H9 (cell line): ENCODE measurements around the gene ROBO1. TPM values are rescaled to one million over a fixed set of nuclear protein-coding genes. Genes with fewer than 3 reads are reported as not detected.

ENCODE experiments used
- DNase-seq: peaks from one replicate; pipeline ENCODE4 v3.0.0-alpha.2; 2017
- H2AFZ ChIP-seq: one replicate; pipeline ENCODE4 v1.6.1; 2013; ENCODE audit warnings: mild to moderate bottlenecking, low read length, control low read depth, moderate library complexity
- H2AK5ac ChIP-seq: 2 replicates; pipeline ENCODE4 v1.6.1; 2013; ENCODE audit warnings: low read length, control low read depth, mixed read lengths; ENCODE audit not compliant: insufficient read length
- H2BK120ac ChIP-seq: one replicate; pipeline ENCODE4 v1.6.1; 2013; ENCODE audit warnings: low read depth, mild to moderate bottlenecking, low read length, control low read depth, inconsistent platforms; ENCODE audit not compliant: poor library complexity, severe bottlenecking
- H2BK12ac ChIP-seq: 2 replicates; pipeline ENCODE4 v1.6.1; 2013; ENCODE audit warnings: low read length, control low read depth, mixed read lengths, low read depth; ENCODE audit not compliant: insufficient read length
- H2BK15ac ChIP-seq: 2 replicates; pipeline ENCODE4 v1.6.1; 2013; ENCODE audit warnings: low read depth, low read length, control low read depth
- H2BK20ac ChIP-seq: one replicate; pipeline ENCODE4 v1.6.1; 2013; ENCODE audit warnings: low read depth, mild to moderate bottlenecking, low read length, control low read depth, inconsistent platforms; ENCODE audit not compliant: poor library complexity, severe bottlenecking
- H2BK5ac ChIP-seq: 2 replicates; pipeline ENCODE4 v1.6.1; 2013; ENCODE audit warnings: low read length, control low read depth, mixed read lengths; ENCODE audit not compliant: insufficient read length
- H3K14ac ChIP-seq: 2 replicates; pipeline ENCODE4 v1.6.1; 2013; ENCODE audit warnings: low read length, control low read depth; ENCODE audit not compliant: insufficient read depth
- H3K18ac ChIP-seq: 2 replicates; pipeline ENCODE4 v1.6.1; 2013; ENCODE audit warnings: low read depth, mild to moderate bottlenecking, mixed read lengths, low read length, control low read depth; ENCODE audit not compliant: insufficient read length
- H3K23ac ChIP-seq: 2 replicates; pipeline ENCODE4 v1.6.1; 2013; ENCODE audit warnings: low read length, control low read depth, mixed read lengths, low read depth; ENCODE audit not compliant: insufficient read length
- H3K23me2 ChIP-seq: 2 replicates; pipeline ENCODE4 v1.6.1; 2013; ENCODE audit warnings: low read depth, mild to moderate bottlenecking, mixed read lengths, low read length, control low read depth; ENCODE audit not compliant: insufficient read length, poor library complexity, severe bottlenecking
- H3K27ac ChIP-seq: 2 replicates; pipeline ENCODE4 v1.5.1; 2013; ENCODE audit warnings: low read length, control low read depth, mixed read lengths, low read depth; ENCODE audit not compliant: insufficient read length
- H3K27me3 ChIP-seq: 2 replicates; pipeline ENCODE4 v1.6.1; 2013; ENCODE audit warnings: low read length, control low read depth, inconsistent platforms; ENCODE audit not compliant: insufficient read depth
- H3K4ac ChIP-seq: 2 replicates; pipeline ENCODE4 v1.6.1; 2013; ENCODE audit warnings: low read depth, mild to moderate bottlenecking, control low read depth, inconsistent platforms, low read length, moderate library complexity
- H3K4me1 ChIP-seq: 2 replicates; pipeline ENCODE4 v1.6.1; 2013; ENCODE audit warnings: low read length, control low read depth, inconsistent platforms; ENCODE audit not compliant: insufficient read depth
- H3K4me2 ChIP-seq: 2 replicates; pipeline ENCODE4 v1.6.1; 2013; ENCODE audit warnings: low read length, control low read depth, mixed read lengths; ENCODE audit not compliant: insufficient read length, insufficient read depth
- H3K56ac ChIP-seq: 2 replicates; pipeline ENCODE4 v1.6.1; 2013; ENCODE audit warnings: low read depth, mild to moderate bottlenecking, mixed read lengths, low read length, control low read depth; ENCODE audit not compliant: insufficient read length
- H3K79me1 ChIP-seq: 2 replicates; pipeline ENCODE4 v1.6.1; 2013; ENCODE audit warnings: low read depth, mild to moderate bottlenecking, moderate library complexity, low read length, control low read depth, inconsistent platforms; ENCODE audit not compliant: insufficient read depth, poor library complexity, severe bottlenecking
- H3K79me2 ChIP-seq: 2 replicates; pipeline ENCODE4 v1.6.1; 2013; ENCODE audit warnings: low read length, control low read depth, inconsistent platforms; ENCODE audit not compliant: insufficient read depth
- H3K9ac ChIP-seq: 2 replicates; pipeline ENCODE4 v1.6.1; 2013; ENCODE audit warnings: low read length, control low read depth, mixed read lengths; ENCODE audit not compliant: insufficient read length; ENCODE audit errors: extremely low read depth
- H3K9me3 ChIP-seq: one replicate; pipeline ENCODE4 v1.6.1; 2013; ENCODE audit warnings: low read depth, low read length, inconsistent platforms; ENCODE audit not compliant: control insufficient read depth
- H3T11ph ChIP-seq: one replicate; pipeline ENCODE4 v1.6.1; 2013; ENCODE audit warnings: mild to moderate bottlenecking, low read length, control low read depth, inconsistent platforms
- H4K20me1 ChIP-seq: one replicate; pipeline ENCODE4 v1.6.1; 2013; ENCODE audit not compliant: control insufficient read depth, insufficient read length, insufficient read depth
- H4K5ac ChIP-seq: 2 replicates; pipeline ENCODE4 v1.6.1; 2013; ENCODE audit warnings: low read depth, mild to moderate bottlenecking, mixed read lengths, low read length, control low read depth; ENCODE audit not compliant: insufficient read length
- H4K8ac ChIP-seq: replicated peaks from 2 replicates; pipeline ENCODE4 v1.6.1; 2013; ENCODE audit warnings: low read length, control low read depth, mixed read lengths, low read depth; ENCODE audit not compliant: insufficient read length
- H4K91ac ChIP-seq: 2 replicates; pipeline ENCODE4 v1.6.1; 2013; ENCODE audit warnings: low read depth, mild to moderate bottlenecking, moderate library complexity, mixed read lengths, low read length, control low read depth; ENCODE audit not compliant: insufficient read length
- H3K27ac Mint-ChIP-seq, 3 experiments: 2 replicates in 2 of 3; 3 replicates in 1 of 3; pipeline ENCODE4 v1.8.0; 2020 to 2021; ENCODE audit warnings: mixed read lengths in 3 of 3, mild to moderate bottlenecking in 1 of 3, moderate library complexity in 1 of 3
- H3K27me3 Mint-ChIP-seq: 2 replicates; pipeline ENCODE4 v1.8.0; 2021; ENCODE audit warnings: low read depth, mild to moderate bottlenecking, moderate library complexity, mixed read lengths
- H3K36me3 Mint-ChIP-seq, 3 experiments: 2 replicates in 2 of 3; 3 replicates in 1 of 3; pipeline ENCODE4 v1.8.0; 2020 to 2021; ENCODE audit warnings: low read depth in 3 of 3, mixed read lengths in 3 of 3; ENCODE audit not compliant: insufficient read depth in 1 of 3
- H3K4me1 Mint-ChIP-seq, 2 experiments: 2 replicates each; pipeline ENCODE4 v1.8.0; 2020; ENCODE audit warnings: mixed read lengths in 2 of 2
- H3K4me3 Mint-ChIP-seq, 2 experiments: 2 replicates in 1 of 2; 3 replicates in 1 of 2; pipeline ENCODE4 v1.8.0; 2020 to 2021; ENCODE audit warnings: mild to moderate bottlenecking in 2 of 2, mixed read lengths in 2 of 2, moderate library complexity in 1 of 2
- H3K9me3 Mint-ChIP-seq, 2 experiments: 2 replicates in 1 of 2; 3 replicates in 1 of 2; pipeline ENCODE4 v1.8.0; 2020; ENCODE audit warnings: mild to moderate bottlenecking in 2 of 2, mixed read lengths in 2 of 2, moderate library complexity in 1 of 2
- CTCF ChIP-seq: fragments of 200-600 bp; sonication (generic); conservative IDR thresholded peaks from 3 replicates; pipeline ENCODE4 v1.8.0; 2021; ENCODE audit warnings: antibody characterized with exemption, mild to moderate bottlenecking
- WGBS: extraction: QIAGEN DNeasy Blood & Tissue Kit; methylation state at CpG from one replicate; pipeline ENCODE4 v1.1.7; 2013; ENCODE audit warnings: missing lambda C conversion rate, low lambda C conversion rate, mixed read lengths; ENCODE audit not compliant: insufficient read length; ENCODE audit errors: extremely low coverage; 5-methylcytosine and 5-hydroxymethylcytosine counted together
- total RNA-seq: library from RNA; stranded (reverse); gene quantifications from 2 replicates; pipeline ENCODE4 v1.2.1, GENCODE V29; 2021

Gene ROBO1
- total RNA-seq, 1 experiment from 2014 or later: 62.7 TPM

GRCh38 chr3:79670178-79670577 lies 97.6 kb downstream of the ROBO1 start:
- no peaks in the 10 kb centered on the region; a peak in 2 of 5 replicates for H3K9me3 Mint-ChIP-seq
- WGBS: no CpG with 5 or more reads among the region's 3 CpGs
- no peak overlapping the region for H4K5ac ChIP-seq
- H3K4me1 Mint-ChIP-seq: peaks cover 5 to 10% of the 10 kb centered on the region in 2 experiments
- H2AK5ac ChIP-seq: no peak overlapping the region
- H3K27me3 ChIP-seq: no peaks in the 10 kb centered on the region
- TF ChIP-seq CTCF: no peak
- H3K9me3 ChIP-seq: no peaks in the 10 kb centered on the region
- no peak overlapping the region for H3K18ac ChIP-seq
- H3K27me3 Mint-ChIP-seq: no peaks in the 10 kb centered on the region
- H4K20me1 ChIP-seq: no peaks in the 10 kb centered on the region
- no peak overlapping the region for H3K56ac ChIP-seq
- H3K4ac ChIP-seq: no peak overlapping the region
- H3K9ac ChIP-seq: no peak overlapping the region
- H2BK5ac ChIP-seq: no peak overlapping the region
- H3K27ac Mint-ChIP-seq: no peak overlapping the region
- H3K14ac ChIP-seq: no peak overlapping the region
- no peaks in the 10 kb centered on the region for H3K79me2 ChIP-seq
- H4K8ac ChIP-seq: no peak overlapping the region
- no peaks in the 10 kb centered on the region for H3K4me1 ChIP-seq
- H2BK15ac ChIP-seq: no peak overlapping the region
- no peak overlapping the region for H3K23ac ChIP-seq
- H3K4me3 Mint-ChIP-seq: no peak overlapping the region
- H3K36me3 Mint-ChIP-seq: no peaks in the 10 kb centered on the region
- no peak overlapping the region for H2BK120ac ChIP-seq
- no peaks in the 10 kb centered on the region for H3K79me1 ChIP-seq
- no peak overlapping the region for H2BK12ac ChIP-seq
- H3T11ph ChIP-seq: no peak overlapping the region
- H2BK20ac ChIP-seq: no peak overlapping the region
- H3K23me2 ChIP-seq: no peaks in the 10 kb centered on the region
- no peak overlapping the region for H3K4me2 ChIP-seq
- no peak overlapping the region for H4K91ac ChIP-seq
- no peak overlapping the region for H3K27ac ChIP-seq
- DNase-seq: no peak
- no peak overlapping the region for H2AFZ ChIP-seq
